ENCODE data around the gene RASGRP1.

DNA sequence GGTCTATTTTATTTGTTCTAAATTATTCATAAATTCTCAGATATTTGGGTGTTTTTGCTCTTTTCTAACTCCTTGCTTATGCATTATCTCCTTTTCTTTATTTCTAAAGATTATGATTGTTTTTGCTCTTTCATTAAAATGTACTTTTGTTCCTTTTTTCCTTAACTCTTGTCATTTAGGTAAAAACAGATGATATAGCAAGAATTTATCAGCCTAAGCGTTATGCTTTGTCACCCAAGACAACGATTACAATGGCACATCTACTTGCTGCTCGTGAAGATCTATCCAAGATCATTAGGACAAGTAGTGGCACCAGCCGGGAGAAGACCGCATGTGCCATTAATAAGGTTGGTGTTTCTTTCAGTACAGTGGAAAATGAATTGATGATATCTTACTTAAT, 83.5 kb downstream of the RASGRP1 start:
- no peak for TF ChIP-seq CTCF (IDR thresholded peaks at IDR 0.05)
- TF ChIP-seq EZH2 (IDR thresholded peaks at IDR 0.05; ENCODE audit: borderline replicate concordance, insufficient read depth, low read depth, low read length, poor library complexity, severe bottlenecking) = no peak

Data from B cell (primary cell).